GM12891 (cell line): ENCODE data around the gene RIN3.

Source experiments
- PAX5 ChIP-seq: IDR thresholded peaks from 2 replicates; pipeline ENCODE4 v1.6.1; 2011; ENCODE audit warnings: low read length, moderate library complexity, mild to moderate bottlenecking; ENCODE audit not compliant: insufficient read depth, severe bottlenecking
- POLR2A ChIP-seq: IDR thresholded peaks from 2 replicates; pipeline ENCODE4 v1.6.1; 2011; ENCODE audit warnings: low read depth, low read length, control low read depth
- POLR2AphosphoS5 ChIP-seq: IDR thresholded peaks from 2 replicates; pipeline ENCODE4 v1.6.1; 2011; ENCODE audit warnings: low read depth, low read length, control low read depth
- SPI1 ChIP-seq: IDR thresholded peaks from 2 replicates; pipeline ENCODE4 v1.6.1; 2011; ENCODE audit warnings: low read depth, low read length, control low read depth
- TAF1 ChIP-seq: IDR thresholded peaks from 2 replicates; pipeline ENCODE4 v1.6.1; 2011; ENCODE audit warnings: low read depth, low read length, control low read depth

DNA sequence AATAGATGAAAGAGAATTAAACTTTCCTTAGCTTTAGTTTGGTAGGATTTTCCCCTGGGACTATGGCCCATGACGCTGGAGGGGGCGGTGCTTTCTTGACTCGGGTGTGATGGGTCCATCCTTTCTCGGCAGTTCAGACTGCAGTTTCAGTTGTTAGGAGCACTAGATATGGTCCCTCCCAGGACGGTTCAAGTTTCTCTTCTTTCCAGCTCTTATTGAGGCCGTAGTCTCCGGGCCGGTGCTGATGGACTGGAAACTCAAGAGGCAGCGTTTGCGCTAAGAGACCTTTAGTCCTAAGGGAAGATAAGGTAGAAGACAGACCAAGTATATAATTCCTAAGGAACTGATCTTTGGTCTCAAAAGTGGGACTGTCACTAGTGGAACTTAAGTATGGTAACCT, 111.2 kb downstream of the RIN3 start:
- TF ChIP-seq POLR2AphosphoS5: no peak
- TF ChIP-seq POLR2A: no peak
- TF ChIP-seq TAF1: no peak
- no peak for TF ChIP-seq SPI1
- no peak for TF ChIP-seq PAX5
